Stimulated activated CD8-positive, alpha-beta memory T cell treated with anti-CD3 and anti-CD28 coated beads, Interleukin-7, amount 100 ng/mL, for 4 hours (primary cell): ENCODE data around the gene PRIM2.
"Not testable (repeated sequence)": the region's sequence is repeated elsewhere in the genome, so short reads cannot be mapped to it uniquely, and the experiment has no call there.

Experiments used
- DNase-seq, 2 donors: peaks; one replicate each; pipeline ENCODE4 v3.0.0-alpha.2; 2020; ENCODE audit warnings: low read depth in 2 of 2

The PRIM2 gene

DNA sequence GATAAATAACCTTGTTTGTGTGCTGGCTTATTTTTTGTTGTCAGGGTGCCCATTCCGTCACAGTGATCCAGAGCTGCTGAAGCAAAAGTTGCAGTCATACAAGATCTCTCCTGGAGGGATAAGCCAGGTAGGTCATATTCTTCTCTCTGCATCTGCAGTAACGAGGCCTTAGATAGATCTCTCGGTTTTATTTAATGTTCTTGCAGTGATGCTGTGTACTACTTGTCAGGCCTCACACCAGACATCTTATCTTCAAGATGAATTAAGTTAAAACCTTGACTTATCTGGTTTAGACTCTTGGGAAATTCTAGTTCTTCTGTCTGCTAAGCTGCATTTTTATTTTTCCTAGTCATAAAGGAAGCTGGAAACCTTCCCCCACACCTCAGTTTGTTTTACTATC is 288.9 kb downstream of the PRIM2 start:
- not testable (repeated sequence) for DNase-seq

DNA sequence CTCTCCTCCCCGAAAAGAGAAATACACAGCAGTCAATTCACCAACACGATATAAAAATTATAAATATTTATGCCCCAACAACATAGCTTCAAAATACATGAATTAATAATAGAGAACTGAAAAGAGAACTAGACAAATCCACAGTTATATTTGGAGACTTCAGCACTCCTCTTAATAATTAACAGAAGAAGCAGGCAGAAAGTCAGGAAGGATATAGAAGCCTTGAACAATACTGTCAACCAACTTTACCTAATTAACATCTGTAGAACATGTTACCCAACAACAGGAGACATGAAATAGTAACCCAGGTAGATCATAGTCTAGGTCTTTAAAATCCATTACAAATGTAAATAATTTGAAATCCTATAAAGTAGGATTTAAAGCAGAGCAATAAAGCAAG is 293.2 kb downstream of the PRIM2 start:
- DNase-seq = not testable (repeated sequence)

DNA sequence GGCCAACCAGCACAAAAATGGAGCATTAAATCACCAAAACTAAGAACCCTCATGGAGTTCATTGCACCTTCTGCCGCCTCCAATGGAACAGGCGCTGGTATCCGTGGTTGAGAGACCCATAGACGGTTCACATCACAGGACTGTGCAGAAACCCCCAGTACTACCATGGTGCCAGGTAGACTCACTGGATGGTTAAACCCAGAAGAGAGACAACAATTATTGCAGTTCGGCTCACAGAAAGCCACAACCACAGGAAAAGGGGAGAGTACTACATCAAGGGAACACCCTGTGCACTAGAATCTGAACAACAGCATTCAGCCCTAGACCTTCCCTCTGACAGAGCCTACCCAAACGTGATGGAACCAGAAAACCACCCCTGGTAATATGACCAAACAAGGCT is 301.5 kb downstream of the PRIM2 start:
- not testable (repeated sequence) for DNase-seq

DNA sequence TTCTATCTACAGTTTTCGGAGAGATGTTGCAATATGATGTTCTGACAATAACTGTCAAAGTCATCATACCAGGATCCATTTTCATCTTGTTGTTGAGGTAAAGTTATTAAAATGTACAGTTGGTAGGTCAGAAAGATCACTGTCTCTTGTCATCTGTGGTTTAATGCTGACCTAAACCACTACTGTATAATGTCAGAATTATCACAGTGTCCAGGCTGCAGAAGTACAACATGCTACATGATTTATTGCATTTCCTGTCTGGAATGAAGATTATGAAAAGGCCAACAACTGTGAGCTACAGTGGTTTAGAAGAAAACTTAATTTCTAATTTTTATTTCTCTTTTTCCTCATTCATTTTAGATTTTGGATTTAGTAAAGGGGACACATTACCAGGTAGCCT is 314.3 kb downstream of the PRIM2 start:
- DNase-seq = not testable (repeated sequence)

DNA sequence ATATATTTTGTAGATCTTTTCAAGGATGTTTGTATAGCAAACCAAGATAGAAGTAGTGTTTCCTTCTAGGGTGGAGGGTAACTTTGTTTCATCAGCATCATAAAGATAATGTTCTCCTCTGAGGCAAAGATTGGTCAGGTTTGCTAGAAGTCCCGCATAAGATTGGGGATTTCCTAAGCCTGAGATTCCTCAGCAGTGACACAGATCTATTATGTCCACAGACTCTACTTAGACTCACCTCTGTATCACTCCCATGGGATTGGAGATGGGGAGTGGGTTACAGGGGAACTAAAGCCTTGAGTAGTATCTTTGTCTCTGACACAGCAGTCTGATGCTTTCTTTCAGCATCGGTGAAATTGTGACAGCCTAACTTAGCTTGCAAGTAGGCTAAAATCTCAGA is 341.1 kb downstream of the PRIM2 start:
- DNase-seq = not testable (repeated sequence)

DNA sequence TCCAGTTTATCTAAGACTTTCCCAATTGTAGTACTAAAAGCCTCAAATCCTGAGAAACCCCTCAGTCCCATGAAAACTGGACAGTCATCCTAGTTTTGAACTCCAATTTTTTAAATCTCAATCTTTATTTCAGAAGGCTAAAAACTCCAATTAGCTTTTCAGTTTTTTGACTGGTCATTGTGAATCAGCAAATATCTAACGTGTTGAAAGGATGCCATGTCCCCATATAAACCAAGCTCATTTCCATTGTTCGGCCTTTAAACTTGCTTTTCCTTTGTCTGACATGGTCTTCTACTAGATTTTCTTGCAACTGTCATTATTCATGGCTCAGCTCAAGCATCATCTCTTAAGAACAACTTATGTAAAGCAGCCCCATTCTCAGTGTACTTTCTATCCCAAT is 342.4 kb downstream of the PRIM2 start:
- not testable (repeated sequence) for DNase-seq

DNA sequence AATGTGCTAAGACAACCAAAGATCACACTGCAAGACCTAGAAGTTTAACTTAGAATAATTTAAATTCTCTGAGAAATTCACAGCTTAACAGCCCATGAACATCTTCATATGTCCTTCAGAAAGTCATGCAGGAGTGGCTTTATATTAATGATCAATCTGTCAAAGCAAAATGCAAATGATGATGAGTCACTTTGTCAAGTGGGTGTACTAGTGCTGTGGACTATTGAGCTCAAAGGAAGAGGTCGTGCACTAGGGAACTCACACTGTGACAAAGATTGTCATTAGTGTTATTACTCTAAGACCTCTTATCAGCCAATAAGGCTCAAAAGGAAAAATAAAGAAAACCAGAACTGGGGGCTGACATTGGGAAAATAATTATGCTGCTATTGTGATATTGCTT is 343.5 kb downstream of the PRIM2 start:
- not testable (repeated sequence) for DNase-seq

DNA sequence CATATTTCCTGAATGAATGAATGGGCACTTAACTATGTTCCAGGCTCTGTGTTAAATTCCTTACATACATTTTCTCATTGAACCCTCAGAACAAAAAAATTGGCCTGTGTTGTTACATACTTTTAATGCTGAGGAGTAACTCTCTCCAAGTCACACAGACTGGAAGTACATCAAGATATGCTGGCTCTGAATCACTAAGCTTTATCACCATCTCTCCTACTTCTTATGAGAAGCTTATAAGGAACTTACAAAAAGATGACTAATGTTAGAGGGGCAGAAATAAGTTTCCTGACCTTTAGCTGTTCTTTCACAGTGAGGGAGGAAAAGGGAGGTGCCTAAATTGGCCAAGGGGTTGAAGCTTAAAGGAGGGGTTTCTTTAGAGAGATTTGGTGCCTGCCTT is 350.7 kb downstream of the PRIM2 start:
- DNase-seq = not testable (repeated sequence)

DNA sequence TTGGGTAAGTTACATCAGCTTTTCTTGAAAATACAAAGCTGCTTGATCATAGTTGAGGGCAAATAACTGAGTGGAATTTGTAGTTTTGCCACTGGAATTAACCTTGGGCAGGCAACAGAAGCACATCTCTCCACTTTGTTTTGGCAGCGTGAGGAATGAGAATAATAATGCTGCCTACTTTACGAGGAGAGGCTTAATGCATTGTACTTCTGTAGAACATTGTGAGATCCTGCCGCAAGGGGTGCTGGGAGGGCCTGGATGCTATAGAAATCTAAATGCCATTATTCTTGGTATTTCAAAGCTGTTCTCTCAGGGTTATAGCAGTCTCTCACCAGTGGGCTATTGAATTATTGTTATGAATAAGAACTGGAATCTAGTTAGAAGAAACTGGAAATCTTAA is 353.8 kb downstream of the PRIM2 start:
- not testable (repeated sequence) for DNase-seq

DNA sequence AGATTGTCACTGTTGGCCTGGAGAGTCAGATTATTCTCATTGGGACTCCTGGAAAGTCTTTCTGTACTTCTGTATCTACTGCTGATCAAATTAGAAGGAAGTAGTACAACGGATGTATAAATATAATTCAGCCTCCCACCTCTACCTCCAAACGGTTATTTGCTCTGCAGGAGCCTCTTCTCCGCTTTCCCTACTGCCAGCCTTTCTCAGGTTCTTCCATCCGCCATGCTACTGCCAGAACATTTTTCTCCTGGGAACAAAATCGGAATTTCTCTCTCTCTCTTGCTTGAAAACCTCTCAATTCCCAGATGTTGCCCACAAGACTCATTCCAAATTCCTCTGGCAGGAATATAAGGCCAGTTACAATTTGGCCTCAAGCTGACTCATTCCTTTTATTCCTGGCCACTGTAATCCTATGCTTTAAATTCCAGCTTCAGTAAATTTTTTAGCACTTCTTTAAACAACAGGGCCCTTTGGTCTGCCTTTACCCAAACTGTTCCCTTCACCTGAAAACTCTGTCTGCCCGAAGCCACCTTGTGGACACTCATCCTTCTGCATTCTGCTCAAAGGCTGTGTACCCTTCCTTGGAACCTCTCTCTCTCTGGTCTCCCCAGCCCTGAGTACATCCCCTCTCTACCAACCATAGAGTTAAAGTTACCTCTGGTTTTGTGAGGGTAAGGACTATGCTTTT is 354.7 kb downstream of the PRIM2 start:
- not testable (repeated sequence) for DNase-seq

DNA sequence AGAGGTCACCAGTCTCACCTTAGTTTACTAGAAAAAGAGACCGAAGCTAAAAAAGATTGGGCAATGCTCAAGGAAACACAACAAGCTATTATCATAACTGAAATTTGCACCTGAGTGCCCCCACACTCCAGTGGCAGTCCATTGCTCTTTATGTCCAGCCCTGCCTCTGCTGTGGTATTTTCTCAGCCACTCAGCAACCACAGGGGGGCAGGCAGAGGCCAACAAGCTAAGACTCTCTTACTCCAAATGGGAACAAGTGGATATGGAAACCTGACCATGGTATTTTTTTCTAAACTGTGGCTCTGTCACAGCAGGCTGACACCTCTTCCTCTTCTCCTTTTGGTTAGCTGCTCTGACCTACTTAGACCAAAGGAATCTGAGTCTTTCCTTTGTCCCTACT is 355.9 kb downstream of the PRIM2 start:
- not testable (repeated sequence) for DNase-seq

DNA sequence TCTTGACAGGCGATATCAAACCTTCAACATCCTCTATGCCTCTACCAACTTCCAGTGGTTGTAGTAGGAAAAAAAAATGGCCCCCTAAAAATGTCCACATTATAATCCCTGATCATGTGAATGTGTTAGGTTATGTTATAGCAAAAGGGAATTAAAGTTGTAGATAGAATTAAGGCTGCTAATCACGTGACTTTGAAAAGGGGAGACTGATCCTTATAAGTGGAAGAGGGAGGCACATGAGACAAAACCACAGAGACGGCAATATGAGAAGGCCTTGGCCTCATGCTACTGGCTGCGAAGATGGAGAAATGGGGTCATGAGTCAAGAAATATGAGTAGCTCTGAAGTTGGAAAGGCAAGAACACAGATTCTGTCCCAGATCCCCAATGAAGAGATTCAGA is 358.0 kb downstream of the PRIM2 start:
- not testable (repeated sequence) for DNase-seq

DNA sequence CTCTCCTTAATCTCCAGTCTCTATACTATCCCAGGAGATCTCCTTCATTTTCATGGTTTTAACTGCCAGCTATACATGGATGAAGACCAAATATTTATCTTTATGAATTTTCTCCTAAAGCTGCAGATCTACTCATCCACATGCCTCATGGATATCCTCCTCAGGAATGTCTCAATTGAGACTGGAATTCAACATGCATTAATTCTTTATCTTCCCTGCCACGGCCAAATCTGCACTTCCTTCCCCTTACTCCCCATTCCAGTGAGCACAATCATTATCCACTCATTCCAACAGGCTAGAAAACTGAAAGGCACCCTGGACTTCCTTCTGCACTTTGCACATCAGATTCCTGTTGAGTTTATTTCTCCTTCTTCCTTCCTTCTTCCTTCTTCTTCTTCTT is 379.0 kb downstream of the PRIM2 start:
- not testable (repeated sequence) for DNase-seq
